ENCODE measurements around the gene ADH1B.
A peak's percentile ranks its signal among the peaks of the same experiment; 100 is the strongest.
"Not testable (repeated sequence)": the region's sequence is repeated elsewhere in the genome, so short reads cannot be mapped to it uniquely, and the experiment has no call there.

ADH1B gene

GRCh38 chr4:99321241-99322191, at the start of gene ADH1B:
ADH1B (minus strand) TSS chr4:99321401; CDS start chr4:99321331, 70 bp downstream.
- no peak for DNase-seq

- not testable (repeated sequence) for DNase-seq
Measured at GRCh38 chr4:99367817-99368216, 46.6 kb upstream of the ADH1B start.

- no peak for DNase-seq
Measured at GRCh38 chr4:99366491-99366890, 45.3 kb upstream of the ADH1B start.

- no peak for DNase-seq
Measured at GRCh38 chr4:99362768-99363167, 41.6 kb upstream of the ADH1B start.

GRCh38 chr4:99361899-99362275, 40.7 kb upstream of the ADH1B start:
- no peak for DNase-seq

GRCh38 chr4:99361268-99361898, 40.2 kb upstream of the ADH1B start:
- no peak for DNase-seq

- DNase-seq, result no peak
Measured at GRCh38 chr4:99359480-99360204, 38.4 kb upstream of the ADH1B start.

GRCh38 chr4:99357948-99358347, 36.7 kb upstream of the ADH1B start:
- DNase-seq, result no peak

GRCh38 chr4:99356992-99357391, 35.8 kb upstream of the ADH1B start:
- no peak for DNase-seq

GRCh38 chr4:99356149-99356548, 34.9 kb upstream of the ADH1B start:
- DNase-seq, result not testable (repeated sequence)

- peak; percentile 3 for DNase-seq
Measured at GRCh38 chr4:99352602-99353537, 31.7 kb upstream of the ADH1B start, which contains the start of gene ADH1C. ADH1C (minus strand) TSS chr4:99352746; CDS start chr4:99352675, 71 bp downstream.

GRCh38 chr4:99351487-99351886, 30.3 kb upstream of the ADH1B start:
- DNase-seq, result no peak

- DNase-seq, result no peak
Measured at GRCh38 chr4:99349338-99349737, 28.1 kb upstream of the ADH1B start.

- DNase-seq, result not testable (repeated sequence)
Measured at GRCh38 chr4:99342624-99343023, 21.4 kb upstream of the ADH1B start.

- DNase-seq, result no peak
Measured at GRCh38 chr4:99341426-99341825, 20.2 kb upstream of the ADH1B start.

- no peak for DNase-seq
Measured at GRCh38 chr4:99339172-99339571, 18.0 kb upstream of the ADH1B start.

- DNase-seq, result no peak
Measured at GRCh38 chr4:99336553-99336952, 15.4 kb upstream of the ADH1B start.

- DNase-seq, result no peak
Measured at GRCh38 chr4:99334880-99335279, 13.7 kb upstream of the ADH1B start.

GRCh38 chr4:99330648-99331047, 9.4 kb upstream of the ADH1B start:
- no peak for DNase-seq

- DNase-seq, result no peak
Measured at GRCh38 chr4:99329876-99330275, 8.7 kb upstream of the ADH1B start.

GRCh38 chr4:99324979-99325378, 3.8 kb upstream of the ADH1B start:
- peak; percentile 57 for DNase-seq

GRCh38 chr4:99324361-99324760, 3.2 kb upstream of the ADH1B start:
- DNase-seq, result no peak

All from fibroblast of upper back skin (primary cell).